Neuronal stem cell (in vitro differentiated cells): ENCODE measurements around the gene L3MBTL4.

Experiments used
- DNase-seq: peaks from one replicate; pipeline ENCODE4 v3.0.0-alpha.2; 2013; ENCODE audit warnings: low spot score
- H2AFZ ChIP-seq: one replicate; pipeline ENCODE4 v1.6.1; 2013; ENCODE audit warnings: mild to moderate bottlenecking, low read length, inconsistent platforms
- H2AK5ac ChIP-seq: 2 replicates; pipeline ENCODE4 v1.6.1; 2013; ENCODE audit warnings: low read depth, mild to moderate bottlenecking, inconsistent platforms, low read length, moderate library complexity, mixed read lengths
- H2BK120ac ChIP-seq: 2 replicates; pipeline ENCODE4 v1.6.1; 2013; ENCODE audit warnings: low read depth, mild to moderate bottlenecking, inconsistent platforms, low read length, moderate library complexity, mixed read lengths
- H2BK12ac ChIP-seq: one replicate; pipeline ENCODE4 v1.6.1; 2013; ENCODE audit warnings: low read length, inconsistent platforms
- H2BK15ac ChIP-seq: 2 replicates; pipeline ENCODE4 v1.6.1; 2013; ENCODE audit warnings: mild to moderate bottlenecking, low read length, inconsistent platforms, mixed read lengths
- H2BK5ac ChIP-seq: one replicate; pipeline ENCODE4 v1.6.1; 2013; ENCODE audit warnings: inconsistent platforms, mild to moderate bottlenecking, low read length, moderate library complexity
- H3K14ac ChIP-seq: one replicate; pipeline ENCODE4 v1.6.1; 2013; ENCODE audit warnings: low read length, inconsistent platforms
- H3K18ac ChIP-seq: 2 replicates; pipeline ENCODE4 v1.6.1; 2013; ENCODE audit warnings: low read length, inconsistent platforms
- H3K23ac ChIP-seq: 2 replicates; pipeline ENCODE4 v1.6.1; 2013; ENCODE audit warnings: low read depth, mild to moderate bottlenecking, mixed read lengths, low read length, inconsistent platforms; ENCODE audit not compliant: poor library complexity
- H3K27ac ChIP-seq: replicated peaks from 3 replicates; pipeline ENCODE4 v1.5.1; 2013; ENCODE audit warnings: low read length, inconsistent platforms
- H3K27me3 ChIP-seq, 3 experiments: 2 replicates each; pipeline ENCODE4 v1.6.1; 2013; ENCODE audit warnings: low read length in 3 of 3, mild to moderate bottlenecking in 2 of 3, inconsistent platforms in 1 of 3, low read depth in 1 of 3, mixed read lengths in 1 of 3, moderate library complexity in 1 of 3; ENCODE audit not compliant: control insufficient read depth in 3 of 3, insufficient read depth in 3 of 3
- H3K36me3 ChIP-seq, 2 donors: replicated peaks in 1 of 2; 2 replicates each; pipeline ENCODE4 v1.6.1; 2013; ENCODE audit warnings: low read length in 2 of 2; ENCODE audit not compliant: control insufficient read depth in 2 of 2, insufficient read depth in 2 of 2
- H3K4ac ChIP-seq: 2 replicates; pipeline ENCODE4 v1.6.1; 2013; ENCODE audit warnings: inconsistent platforms, mild to moderate bottlenecking, low read length, moderate library complexity
- H3K4me1 ChIP-seq, 2 donors: 1 replicate in 1 of 2; 2 replicates in 1 of 2; pipeline ENCODE4 v1.6.1; 2013; ENCODE audit warnings: low read length in 2 of 2, low read depth in 1 of 2; ENCODE audit not compliant: control insufficient read depth in 2 of 2, insufficient read depth in 1 of 2
- H3K4me2 ChIP-seq: one replicate; pipeline ENCODE4 v1.6.1; 2013; ENCODE audit warnings: mild to moderate bottlenecking, low read length, inconsistent platforms; ENCODE audit not compliant: insufficient read depth, poor library complexity, severe bottlenecking
- H3K4me3 ChIP-seq, 2 donors: 2 replicates each; pipeline ENCODE4 v1.5.1; 2013; ENCODE audit warnings: low read length in 2 of 2, mild to moderate bottlenecking in 2 of 2, inconsistent platforms in 1 of 2, moderate library complexity in 1 of 2
- H3K79me1 ChIP-seq: one replicate; pipeline ENCODE4 v1.6.1; 2013; ENCODE audit warnings: low read depth, mild to moderate bottlenecking, inconsistent platforms, low read length, moderate library complexity
- H3K9ac ChIP-seq: one replicate; pipeline ENCODE4 v1.6.1; 2013; ENCODE audit warnings: mild to moderate bottlenecking, low read depth, low read length, inconsistent platforms; ENCODE audit not compliant: poor library complexity
- H3K9me3 ChIP-seq, 2 donors: replicated peaks in 1 of 2; 2 replicates each; pipeline versions ENCODE3 to v1.6.1; 2013; ENCODE audit warnings: low read length in 2 of 2, mild to moderate bottlenecking in 2 of 2, inconsistent platforms in 1 of 2, low read depth in 1 of 2, mixed read lengths in 1 of 2, moderate library complexity in 1 of 2; ENCODE audit not compliant: control insufficient read depth in 2 of 2, insufficient read depth in 1 of 2
- H4K8ac ChIP-seq: one replicate; pipeline ENCODE4 v1.6.1; 2013; ENCODE audit warnings: low read depth, mild to moderate bottlenecking, inconsistent platforms, low read length, moderate library complexity
- H4K91ac ChIP-seq: one replicate; pipeline ENCODE4 v1.6.1; 2013; ENCODE audit warnings: low read length, low read depth, mild to moderate bottlenecking, inconsistent platforms; ENCODE audit not compliant: poor library complexity
- WGBS, 2 donors: extraction: QIAGEN DNeasy Blood & Tissue Kit; methylation state at CpG; one replicate each; pipeline ENCODE4 v1.1.7; 2013; ENCODE audit warnings: missing lambda C conversion rate in 2 of 2, mixed read lengths in 1 of 2; ENCODE audit not compliant: insufficient read length in 2 of 2, insufficient replicate concordance in 1 of 2; ENCODE audit errors: extremely low coverage in 2 of 2; 5-methylcytosine and 5-hydroxymethylcytosine counted together

L3MBTL4 gene

GRCh38 chr18:6406075-6406909 is 8.4 kb downstream of the L3MBTL4 start:
- Histone ChIP-seq H2BK15ac (no peak overlapping the region), H3K27ac (no peak overlapping the region), H3K14ac (no peak overlapping the region), H3K36me3 (no peaks in the 10 kb centered on the region), H2AFZ (no peak overlapping the region), H2AK5ac (no peak overlapping the region), H3K18ac (no peak overlapping the region), H3K27me3 (peaks cover 0 to 8% (median 0%) of the 10 kb centered on the region in 3 experiments), H2BK12ac (no peak overlapping the region), H3K23ac (no peak overlapping the region), H3K79me1 (no peaks in the 10 kb centered on the region), H3K9ac (no peak overlapping the region), H4K8ac (no peak overlapping the region), H2BK120ac (no peak overlapping the region), H4K91ac (no peak overlapping the region), H3K4ac (no peak overlapping the region), H3K4me2 (no peak overlapping the region), H2BK5ac (no peak overlapping the region), H3K9me3 (no peaks in the 10 kb centered on the region), H3K4me1 (no peaks in the 10 kb centered on the region), H3K4me3 (no peak overlapping the region)
- DNase-seq: no peak
- WGBS, 2 donors: no CpG with 5 or more reads among the region's 10 CpGs

GRCh38 chr18:6405237-6406074 is 9.3 kb downstream of the L3MBTL4 start:
- DNase-seq: no peak
- H2BK5ac ChIP-seq: no peak overlapping the region
- H3K4me2 ChIP-seq: no peak overlapping the region
- no peak overlapping the region for H4K91ac ChIP-seq
- H2AK5ac ChIP-seq: no peak overlapping the region
- H3K14ac ChIP-seq: no peak overlapping the region
- H4K8ac ChIP-seq: no peak overlapping the region
- WGBS, 2 donors: no CpG with 5 or more reads among the region's 11 CpGs
- H3K36me3 ChIP-seq: no peaks in the 10 kb centered on the region
- no peak overlapping the region for H2BK12ac ChIP-seq
- no peak overlapping the region for H3K4ac ChIP-seq
- peaks cover 0 to 6% (median 0%) of the 10 kb centered on the region in 3 experiments for H3K27me3 ChIP-seq
- no peaks in the 10 kb centered on the region for H3K9me3 ChIP-seq
- H2BK15ac ChIP-seq: no peak overlapping the region
- H3K4me1 ChIP-seq: no peaks in the 10 kb centered on the region
- no peak overlapping the region for H2AFZ ChIP-seq
- no peaks in the 10 kb centered on the region for H3K79me1 ChIP-seq
- no peak overlapping the region for H3K18ac ChIP-seq
- H3K23ac ChIP-seq: no peak overlapping the region
- no peak overlapping the region for H3K27ac ChIP-seq
- no peak overlapping the region for H2BK120ac ChIP-seq
- no peak overlapping the region for H3K4me3 ChIP-seq
- H3K9ac ChIP-seq: no peak overlapping the region

GRCh38 chr18:6404834-6405233 is 9.9 kb downstream of the L3MBTL4 start:
- Histone ChIP-seq H2BK120ac (no peak overlapping the region), H2BK5ac (no peak overlapping the region), H3K27ac (no peak overlapping the region), H3K23ac (no peak overlapping the region), H2BK15ac (no peak overlapping the region), H3K27me3 (peaks cover 0 to 3% (median 0%) of the 10 kb centered on the region in 3 experiments), H3K9ac (no peak overlapping the region), H4K8ac (no peak overlapping the region), H2AFZ (no peak overlapping the region), H3K14ac (no peak overlapping the region), H3K4me1 (no peaks in the 10 kb centered on the region), H3K9me3 (no peaks in the 10 kb centered on the region), H2AK5ac (no peak overlapping the region), H2BK12ac (no peak overlapping the region), H3K4me3 (no peak overlapping the region), H3K79me1 (no peaks in the 10 kb centered on the region), H3K18ac (no peak overlapping the region), H3K36me3 (no peaks in the 10 kb centered on the region), H4K91ac (no peak overlapping the region), H3K4me2 (no peak overlapping the region), H3K4ac (no peak overlapping the region)
- DNase-seq: no peak
- no CpG with 5 or more reads among the region's 5 CpGs for WGBS, 2 donors

- no peak for DNase-seq
- no CpG with 5 or more reads among the region's 8 CpGs for WGBS, 2 donors
- H3K14ac ChIP-seq: no peak overlapping the region
Observed at GRCh38 chr18:6401687-6402086, 13.0 kb downstream of the L3MBTL4 start.

More at GRCh38 chr18:6401687-6402086, 13.0 kb downstream of the L3MBTL4 start:
- Histone ChIP-seq H4K8ac (no peak overlapping the region), H3K4me2 (no peak overlapping the region), H3K27me3 (peaks cover 0 to 3% (median 0%) of the 10 kb centered on the region in 3 experiments), H4K91ac (no peak overlapping the region), H3K9me3 (peaks cover 0 to 2% of the 10 kb centered on the region in 2 donors), H3K79me1 (no peaks in the 10 kb centered on the region), H3K9ac (no peak overlapping the region), H3K4me3 (no peak overlapping the region), H3K18ac (no peak overlapping the region), H3K4me1 (no peaks in the 10 kb centered on the region), H2AFZ (no peak overlapping the region), H2BK15ac (no peak overlapping the region), H3K23ac (no peak overlapping the region), H2BK5ac (no peak overlapping the region), H2BK120ac (no peak overlapping the region), H2BK12ac (no peak overlapping the region), H3K4ac (no peak overlapping the region), H3K27ac (no peak overlapping the region), H3K36me3 (no peaks in the 10 kb centered on the region), H2AK5ac (no peak overlapping the region)
